Psoas muscle (tissue), 8 donors: Measurements from ENCODE around the gene LPIN1. TPM values are rescaled to one million over a fixed set of nuclear protein-coding genes. Genes with fewer than 3 reads are reported as not detected.
"Not testable (repeated sequence)": the region's sequence is repeated elsewhere in the genome, so short reads cannot be mapped to it uniquely, and the experiment has no call there.

Experiments
- ATAC-seq, 4 donors: fragments of 200-7000 bp; cut with Tn5 transposase; one replicate each; pipeline ENCODE4 v1.9.1; 2020; ENCODE audit warnings: moderate library complexity in 3 of 4, mild to moderate bottlenecking in 2 of 4
- DNase-seq, 2 donors: peaks; one replicate each; pipeline ENCODE4 v3.0.0-alpha.2; 2020
- H3K27ac ChIP-seq: fragments of 200-600 bp; one replicate; pipeline ENCODE4 v1.8.0; 2022
- H3K27me3 ChIP-seq, 3 donors: fragments of 200-600 bp in 1 of 3; one replicate each; pipeline versions ENCODE4 v1.6.1 to v1.8.0; 2013 to 2022; ENCODE audit warnings: low read length in 2 of 3, mild to moderate bottlenecking in 2 of 3, moderate library complexity in 1 of 3; ENCODE audit not compliant: insufficient read depth in 3 of 3
- H3K36me3 ChIP-seq, 2 donors: fragments of 200-600 bp in 1 of 2; one replicate each; pipeline versions ENCODE4 v1.6.1 to v1.8.0; 2013 to 2022; ENCODE audit warnings: low read depth in 1 of 2, mild to moderate bottlenecking in 1 of 2, moderate library complexity in 1 of 2; ENCODE audit not compliant: insufficient read depth in 1 of 2
- H3K4me1 ChIP-seq: fragments of 200-600 bp; one replicate; pipeline ENCODE4 v1.8.0; 2022
- H3K4me3 ChIP-seq: fragments of 200-600 bp; one replicate; pipeline ENCODE4 v1.8.0; 2022; ENCODE audit warnings: mild to moderate bottlenecking
- H3K9me3 ChIP-seq: fragments of 200-600 bp; one replicate; pipeline ENCODE4 v1.8.0; 2022
- CTCF ChIP-seq: fragments of 200-600 bp; IDR thresholded peaks from one replicate; pipeline ENCODE4 v1.8.0; 2022; ENCODE audit warnings: antibody characterized with exemption
- WGBS, 3 donors: extraction: QIAGEN DNeasy Blood & Tissue Kit; methylation state at CpG; one replicate each; pipeline versions ENCODE4 v1.1.6 to v1.1.7; 2013; 5-methylcytosine and 5-hydroxymethylcytosine counted together
- intact Hi-C, 2 donors: fragments of 100-400 bp; cut with DNase I; formaldehyde crosslinking; loops; one replicate each; pipeline versions ENCODE4 v1.11.0 to v1.14.2; 2022
- polyA plus RNA-seq, 3 donors: library from polyadenylated mRNA; stranded (reverse); fragments of 200-250 nt; gene quantifications; one replicate each; pipeline ENCODE4 v1.2.3, GENCODE V29; 2013
- total RNA-seq, 4 donors: library from RNA; stranded (reverse); fragmentation: NEBNext Ultra II Directional in 2 of 4; extraction: Animal tissue kit (Norgen Biotek cat#: 25700) in 2 of 4; gene quantifications; one replicate each; pipeline versions ENCODE4 v1.2.1 to v1.2.4, GENCODE V29; 2021 to 2023
- donor health status: healthy with polysubstance abuse.
- donor health status: DM: no; HTN: no; CAD: no; lungs with moderate emphysema.
- donor health status: Bipolar disorder and iron deficiency.
- donor health status: healthy.
- donor health status: DM: yes; HTN: yes; CAD: no.
- donor health status: DM: no; HTN: no; CAD: no.
- donor health status: DM: no; HTN: no; CAD: no.
- donor health status: DM: yes; HTN: yes; CAD: no.

The LPIN1 gene
- total and polyA plus RNA-seq, 7 donors, result 82.0 to 382 (median 146) TPM

- ATAC-seq (peak in 1 of 4 donors; percentile 31), DNase-seq (no peak)
- no peaks in the 10 kb centered on the region for H3K36me3 ChIP-seq
- no peak overlapping the region for H3K4me3 ChIP-seq
- no peaks in the 10 kb centered on the region for H3K9me3 ChIP-seq
- no peaks in the 10 kb centered on the region for H3K27me3 ChIP-seq
- 79 to 96% (median 94%) methylated on average over 2 of the region's 2 CpGs for WGBS, 3 donors
- no peak overlapping the region for H3K27ac ChIP-seq
- H3K4me1 ChIP-seq, result no peaks in the 10 kb centered on the region
- intact Hi-C loops, result no loop called here
- TF ChIP-seq CTCF, result no peak
These were observed 16.8 kb upstream of the LPIN1 start for GRCh38 chr2:11729362-11730212.

GRCh38 chr2:11731214-11731984 is 15.0 kb upstream of the LPIN1 start:
- H3K36me3 ChIP-seq, H3K4me1 ChIP-seq, H3K27ac ChIP-seq, H3K9me3 ChIP-seq, ATAC-seq, intact Hi-C loops, DNase-seq, H3K4me3 ChIP-seq, H3K27me3 ChIP-seq: not testable (repeated sequence)
- 71 to 81% (median 77%) methylated on average over 4 of the region's 4 CpGs for WGBS, 3 donors

- H3K9me3 ChIP-seq, result no peaks in the 10 kb centered on the region
- H3K27me3 ChIP-seq, result no peaks in the 10 kb centered on the region
- ATAC-seq (no peak), DNase-seq (no peak)
- H3K36me3 ChIP-seq, result no peaks in the 10 kb centered on the region
- WGBS, 3 donors, result 75 to 92% (median 75%) methylated on average over 2 of the region's 2 CpGs
- no peak overlapping the region for H3K27ac ChIP-seq
- H3K4me3 ChIP-seq, result no peak overlapping the region
- no peak for TF ChIP-seq CTCF
- intact Hi-C loops, result no loop called here
- H3K4me1 ChIP-seq, result no peaks in the 10 kb centered on the region
These were observed 13.8 kb upstream of the LPIN1 start for GRCh38 chr2:11732587-11732986.

GRCh38 chr2:11737852-11738251 is 8.6 kb upstream of the LPIN1 start:
- 80 to 100% (median 98%) methylated on average over 2 of the region's 2 CpGs for whole genome bisulfite sequencing, 3 donors
- ATAC-seq, H3K4me3 ChIP-seq, DNase-seq, H3K36me3 ChIP-seq, H3K27me3 ChIP-seq, H3K9me3 ChIP-seq, H3K27ac ChIP-seq: not testable (repeated sequence)
- H3K4me1 ChIP-seq, result peaks cover 15% of the 10 kb centered on the region
- intact Hi-C loops, result loop anchor here (2.0 to 5.0 kb wide), 3 partner anchors 36 to 41 kb away; no protein-coding TSS in a partner anchor

- no peak overlapping the region for H3K4me3 ChIP-seq
- no peaks in the 10 kb centered on the region for H3K9me3 ChIP-seq
- DNase-seq (peak; percentile 92 to 95), ATAC-seq (peak; percentile 89 to 94 (median 90))
- no peaks in the 10 kb centered on the region for H3K36me3 ChIP-seq
- intact Hi-C loops, result loop anchor here (2.0 to 5.0 kb wide), 3 partner anchors 37 to 40 kb away; no protein-coding TSS in a partner anchor
- TF ChIP-seq CTCF, result peak; percentile 39
- H3K4me1 ChIP-seq, result peaks cover 19% of the 10 kb centered on the region
- WGBS, 3 donors, result 16 to 43% (median 27%) methylated on average over 8 of the region's 8 CpGs
- peak overlapping the region; percentile 73 for H3K27ac ChIP-seq
- no peaks in the 10 kb centered on the region for H3K27me3 ChIP-seq
These were observed 7.6 kb upstream of the LPIN1 start for GRCh38 chr2:11738589-11739436.
